H1 (cell line): ENCODE measurements around the gene SLC25A36. TPM values are rescaled to one million over a fixed set of nuclear protein-coding genes. Genes with fewer than 3 reads are reported as not detected.

ENCODE experiments used
- GABPA ChIP-seq: IDR thresholded peaks from 2 replicates; pipeline ENCODE4 v1.6.1; 2011; ENCODE audit warnings: mild to moderate bottlenecking, low read length, moderate library complexity, borderline replicate concordance; ENCODE audit not compliant: insufficient read depth
- NRF1 ChIP-seq: IDR thresholded peaks from 2 replicates; pipeline ENCODE4 v1.6.1; 2011; ENCODE audit warnings: mild to moderate bottlenecking, low read depth, low read length, improper control_type of control experiment
- POLR2AphosphoS5 ChIP-seq: IDR thresholded peaks from 2 replicates; pipeline ENCODE4 v1.6.1; 2011; ENCODE audit warnings: low read depth, low read length
- RFX5 ChIP-seq: IDR thresholded peaks from 2 replicates; pipeline ENCODE4 v1.6.1; 2011; ENCODE audit warnings: low read depth, low read length, improper control_type of control experiment, borderline replicate concordance
- polyA plus RNA-seq, 7 experiments: library from polyadenylated mRNA; depleted of rRNA in 3 of 7; stranded (reverse) in 5 of 7; unstranded in 2 of 7; fragments of >200 nt in 5 of 7; fragments of 200-250 nt in 2 of 7; gene quantifications; 1 replicate in 5 of 7; 2 replicates in 1 of 7; 4 replicates in 1 of 7; pipeline versions ENCODE4 v1.2.1 to v1.2.3, GENCODE V29; 2011 to 2013; ENCODE audit warnings: missing spikeins in 2 of 7, mixed read lengths in 2 of 7
- total RNA-seq: library from RNA; stranded (reverse); fragmentation: NEBNext Ultra II Directional; extraction: Animal tissue kit (Norgen Biotek cat#: 25700); gene quantifications from 2 replicates; pipeline ENCODE4 v1.2.1, GENCODE V29; 2021

The SLC25A36 gene
- total and polyA plus RNA-seq, 2 of the 8 experiments (the other 6 are each of a cell fraction or from before 2014, with no cell fraction given), result 42.9 to 71.8 TPM

GRCh38 chr3:140896997-140897396 lies 44.6 kb upstream of the SLC25A36 start (continued):
- TF ChIP-seq POLR2AphosphoS5, result no peak
- no peak for TF ChIP-seq RFX5
- no peak for TF ChIP-seq NRF1
- TF ChIP-seq GABPA, result no peak
